GM12878 (cell line): Measurements from ENCODE around the gene FAM156A.

Experiments used
- ATF7 ChIP-seq: fragments of 450-650 bp; IDR thresholded peaks from 2 replicates; pipeline ENCODE4 v1.6.1; 2016; ENCODE audit warnings: low read depth, mild to moderate bottlenecking
- EZH2 ChIP-seq: IDR thresholded peaks from 2 replicates; pipeline ENCODE4 v1.6.1; 2012; ENCODE audit warnings: low read depth, mild to moderate bottlenecking, control low read depth, inconsistent platforms, low read length, borderline replicate concordance; ENCODE audit not compliant: control insufficient read depth
- JUND ChIP-seq: IDR thresholded peaks from 2 replicates; pipeline ENCODE4 v1.6.1; 2012; ENCODE audit warnings: low read depth, mild to moderate bottlenecking, low read length, improper control_type of control experiment, moderate library complexity
- POLR2A ChIP-seq: IDR thresholded peaks from 2 replicates; pipeline ENCODE4 v1.6.1; 2011; ENCODE audit warnings: low read depth, mild to moderate bottlenecking, low read length
- POLR2AphosphoS5 ChIP-seq: IDR thresholded peaks from 2 replicates; pipeline ENCODE4 v1.6.1; 2011; ENCODE audit warnings: mild to moderate bottlenecking, low read length, inconsistent platforms
- RAD21 ChIP-seq: IDR thresholded peaks from 2 replicates; pipeline ENCODE4 v1.6.1; 2011; ENCODE audit warnings: mild to moderate bottlenecking, low read depth, low read length, moderate library complexity; ENCODE audit not compliant: insufficient read depth
- TAF1 ChIP-seq: IDR thresholded peaks from 2 replicates; pipeline ENCODE4 v1.6.1; 2011; ENCODE audit warnings: mild to moderate bottlenecking, low read depth, low read length, borderline replicate concordance
- YY1 ChIP-seq: IDR thresholded peaks from 2 replicates; pipeline ENCODE4 v1.6.1; 2011; ENCODE audit warnings: low read depth, mild to moderate bottlenecking, low read length
- ZBTB11 ChIP-seq: fragments of 450-650 bp; formaldehyde crosslinking; IDR thresholded peaks from 2 replicates; pipeline ENCODE4 v1.5.0; 2022; ENCODE audit warnings: mild to moderate bottlenecking, missing genetic modification characterization
- TF ChIP-seq, protein P1 (sequence below), 3 experiments: IDR thresholded peaks in 2 of 3; conservative IDR thresholded peaks in 1 of 3; 2 replicates each; pipeline ENCODE4 v1.5.1; 2011; ENCODE audit warnings: low read depth in 3 of 3, low read length in 3 of 3, mild to moderate bottlenecking in 3 of 3, control low read depth in 2 of 3, moderate library complexity in 2 of 3, inconsistent platforms in 1 of 3, mixed read lengths in 1 of 3; ENCODE audit not compliant: control insufficient read depth in 2 of 3, insufficient read depth in 1 of 3; ENCODE audit errors: extremely low read depth in 1 of 3

- TF ChIP-seq, protein P1, sequence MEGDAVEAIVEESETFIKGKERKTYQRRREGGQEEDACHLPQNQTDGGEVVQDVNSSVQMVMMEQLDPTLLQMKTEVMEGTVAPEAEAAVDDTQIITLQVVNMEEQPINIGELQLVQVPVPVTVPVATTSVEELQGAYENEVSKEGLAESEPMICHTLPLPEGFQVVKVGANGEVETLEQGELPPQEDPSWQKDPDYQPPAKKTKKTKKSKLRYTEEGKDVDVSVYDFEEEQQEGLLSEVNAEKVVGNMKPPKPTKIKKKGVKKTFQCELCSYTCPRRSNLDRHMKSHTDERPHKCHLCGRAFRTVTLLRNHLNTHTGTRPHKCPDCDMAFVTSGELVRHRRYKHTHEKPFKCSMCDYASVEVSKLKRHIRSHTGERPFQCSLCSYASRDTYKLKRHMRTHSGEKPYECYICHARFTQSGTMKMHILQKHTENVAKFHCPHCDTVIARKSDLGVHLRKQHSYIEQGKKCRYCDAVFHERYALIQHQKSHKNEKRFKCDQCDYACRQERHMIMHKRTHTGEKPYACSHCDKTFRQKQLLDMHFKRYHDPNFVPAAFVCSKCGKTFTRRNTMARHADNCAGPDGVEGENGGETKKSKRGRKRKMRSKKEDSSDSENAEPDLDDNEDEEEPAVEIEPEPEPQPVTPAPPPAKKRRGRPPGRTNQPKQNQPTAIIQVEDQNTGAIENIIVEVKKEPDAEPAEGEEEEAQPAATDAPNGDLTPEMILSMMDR (IDR thresholded peaks at IDR 0.05 in 2 of 3, conservative IDR thresholded peaks at IDR 0.05 in 1 of 3; ENCODE audit: control insufficient read depth in 2 of 3, extremely low read depth in 1 of 3, insufficient read depth in 1 of 3, low read depth in 3 of 3, low read length in 3 of 3) = no peak
- TF ChIP-seq EZH2 (no peak), JUND (no peak), POLR2A (no peak), TAF1 (no peak), POLR2AphosphoS5 (no peak), RAD21 (no peak), ZBTB11 (no peak), ATF7 (no peak), YY1 (no peak)
Observed at GRCh38 chrX:53000447-53001135, 42.3 kb upstream of the FAM156A start.
